ENCODE data around the gene C10orf71.

The C10orf71 gene

DNA sequence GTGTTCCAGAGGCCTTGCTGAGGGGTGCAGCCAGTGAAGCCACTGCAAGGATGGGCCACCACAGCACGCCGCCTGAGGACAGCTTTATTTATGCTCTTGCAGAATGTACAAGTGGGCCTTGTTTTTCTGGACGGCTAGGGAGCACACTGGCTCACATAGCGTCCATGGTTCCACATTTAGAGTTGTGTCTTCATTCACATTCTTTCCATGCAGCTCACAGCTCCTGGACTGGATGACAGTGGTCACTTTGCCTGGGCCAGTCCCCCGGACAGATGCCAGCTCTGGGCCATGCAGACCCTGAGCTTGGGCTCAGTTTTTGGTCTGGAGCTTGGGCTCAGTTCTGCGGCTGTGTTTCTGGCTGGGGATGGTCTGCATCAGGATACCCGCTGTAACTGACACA is 2.6 kb upstream of the C10orf71 start:
- Mint-ChIP-seq H3K9me3 (no peaks in the 10 kb centered on the region), H3K4me3 (no peak overlapping the region), H3K4me1 (peaks cover 22% of the 10 kb centered on the region), H3K27ac (no peak overlapping the region), H3K36me3 (no peaks in the 10 kb centered on the region)
- ATAC-seq (no peak), DNase-seq (ENCODE audit: low spot score in 2 of 2) (no peak)

DNA sequence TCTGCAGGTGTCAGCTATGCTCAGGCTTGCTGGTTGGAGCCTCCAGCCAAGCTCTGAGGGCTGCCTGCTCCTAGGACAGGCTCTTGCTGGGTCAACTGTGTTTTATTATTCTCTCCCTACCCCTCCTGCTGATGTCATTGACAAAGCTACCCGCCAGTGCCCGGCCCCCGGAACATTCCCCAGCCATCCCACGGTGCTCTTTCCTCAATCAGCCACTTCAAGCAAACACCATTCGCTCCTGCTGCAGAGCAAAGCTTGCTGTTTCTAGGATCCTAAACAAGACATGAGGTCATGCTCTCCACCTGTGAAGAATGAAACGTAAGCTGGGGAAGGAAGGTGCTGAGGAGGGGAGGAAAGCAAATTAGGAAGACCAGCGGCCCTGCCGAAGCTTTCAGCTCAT is 2.1 kb upstream of the C10orf71 start:
- Mint-ChIP-seq H3K4me3 (no peak overlapping the region), H3K9me3 (no peaks in the 10 kb centered on the region), H3K36me3 (no peaks in the 10 kb centered on the region), H3K27ac (no peak overlapping the region), H3K4me1 (peaks cover 22% of the 10 kb centered on the region)
- no peak for DNase-seq (ENCODE audit: low spot score in 2 of 2)
- no peak for ATAC-seq

DNA sequence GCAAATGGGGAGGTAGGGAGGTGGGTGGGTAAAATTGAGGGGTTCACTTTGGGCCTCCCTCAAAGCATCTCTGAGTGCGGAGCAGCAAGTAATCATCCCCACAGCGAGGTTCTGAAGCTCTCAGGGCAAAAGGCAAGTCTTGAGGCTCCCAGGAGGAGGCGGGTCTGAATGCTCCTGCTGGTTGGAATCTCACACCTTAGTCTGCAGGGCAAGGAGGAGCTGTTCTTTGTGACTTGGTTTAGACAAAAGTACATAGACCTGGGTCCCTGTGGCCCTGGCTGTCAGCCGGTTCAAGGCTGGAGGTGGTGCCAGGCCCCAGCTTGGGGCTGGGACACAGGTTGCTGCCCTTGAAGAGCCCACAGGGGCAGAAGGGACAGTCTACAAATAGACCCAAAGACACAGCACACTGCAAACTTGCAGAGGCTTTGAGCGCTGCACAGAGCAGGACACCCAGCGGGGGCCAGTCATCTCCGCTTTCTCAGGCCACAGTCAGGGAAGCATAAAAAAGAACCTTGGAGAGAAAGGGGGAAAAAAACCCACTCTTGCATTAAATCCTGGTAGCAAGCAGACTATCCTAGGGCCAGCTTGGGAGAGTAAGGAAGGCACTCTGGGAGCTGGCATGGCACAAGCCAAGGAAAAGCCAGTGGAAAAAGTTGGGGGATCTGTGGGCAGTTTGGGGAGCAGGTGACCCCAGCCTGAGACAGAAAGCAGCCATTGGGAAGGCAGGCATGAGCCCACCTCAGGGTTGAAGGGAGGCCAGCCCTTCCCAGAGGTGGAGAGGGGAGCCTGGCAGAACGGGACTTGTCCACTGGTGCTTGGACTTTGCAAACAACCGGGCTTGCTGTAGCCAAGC is 926 bp upstream of the C10orf71 start:
- no peaks in the 10 kb centered on the region for H3K36me3 Mint-ChIP-seq
- H3K4me3 Mint-ChIP-seq, result no peak overlapping the region

DNA sequence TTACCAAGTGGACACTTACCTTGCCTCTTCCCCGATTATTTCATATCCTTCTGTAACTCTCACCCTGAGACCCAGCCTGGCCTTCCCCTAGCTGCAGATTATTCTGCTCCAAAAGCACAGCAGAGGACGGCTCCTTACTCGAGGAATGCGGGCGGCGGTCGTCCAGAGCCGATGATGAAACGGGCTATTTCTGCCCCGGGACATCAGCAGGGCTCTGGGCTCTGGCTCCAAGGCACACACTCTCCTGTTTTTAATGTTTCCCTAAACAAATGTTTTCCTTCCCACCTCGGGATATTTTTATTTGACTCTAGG is 343 bp upstream of the C10orf71 start:
- Mint-ChIP-seq H3K36me3 (no peaks in the 10 kb centered on the region), H3K27ac (peak overlapping the region; percentile 21), H3K4me3 (no peak overlapping the region), H3K4me1 (peaks cover 14% of the 10 kb centered on the region), H3K9me3 (no peaks in the 10 kb centered on the region)
- no peak for ATAC-seq
- DNase-seq (ENCODE audit: low spot score in 2 of 2), result no peak

More for the DNA sequence above, 926 bp upstream of the C10orf71 start:
- DNase-seq (ENCODE audit: low spot score in 2 of 2), result no peak
- Mint-ChIP-seq H3K27ac (peak overlapping the region; percentile 21), H3K4me1 (peaks cover 16% of the 10 kb centered on the region), H3K9me3 (no peaks in the 10 kb centered on the region)
- ATAC-seq, result no peak

DNA sequence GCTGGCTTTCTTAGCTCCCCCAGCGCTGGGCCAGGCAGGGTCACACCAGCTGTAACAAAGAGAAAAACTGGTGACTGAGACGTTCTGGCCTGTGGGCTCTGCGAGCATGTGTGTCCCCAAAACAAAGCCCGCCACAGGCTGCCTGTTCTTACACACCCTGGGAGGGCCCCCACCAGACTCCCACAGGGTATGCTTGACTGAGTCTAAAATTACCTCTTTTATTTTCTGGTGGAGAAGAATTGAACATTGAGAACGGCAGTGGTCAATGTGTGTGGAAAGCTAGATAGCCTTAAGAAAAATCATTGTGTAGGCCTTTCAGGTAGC is 808 bp downstream of the C10orf71 start:
- ATAC-seq (peak; percentile 6), DNase-seq (ENCODE audit: low spot score in 2 of 2) (no peak)
- H3K27ac Mint-ChIP-seq, result peak overlapping the region; percentile 21
- H3K9me3 Mint-ChIP-seq, result no peaks in the 10 kb centered on the region
- H3K4me1 Mint-ChIP-seq, result peaks cover 14% of the 10 kb centered on the region
- H3K36me3 Mint-ChIP-seq, result no peaks in the 10 kb centered on the region
- no peak overlapping the region for H3K4me3 Mint-ChIP-seq

DNA sequence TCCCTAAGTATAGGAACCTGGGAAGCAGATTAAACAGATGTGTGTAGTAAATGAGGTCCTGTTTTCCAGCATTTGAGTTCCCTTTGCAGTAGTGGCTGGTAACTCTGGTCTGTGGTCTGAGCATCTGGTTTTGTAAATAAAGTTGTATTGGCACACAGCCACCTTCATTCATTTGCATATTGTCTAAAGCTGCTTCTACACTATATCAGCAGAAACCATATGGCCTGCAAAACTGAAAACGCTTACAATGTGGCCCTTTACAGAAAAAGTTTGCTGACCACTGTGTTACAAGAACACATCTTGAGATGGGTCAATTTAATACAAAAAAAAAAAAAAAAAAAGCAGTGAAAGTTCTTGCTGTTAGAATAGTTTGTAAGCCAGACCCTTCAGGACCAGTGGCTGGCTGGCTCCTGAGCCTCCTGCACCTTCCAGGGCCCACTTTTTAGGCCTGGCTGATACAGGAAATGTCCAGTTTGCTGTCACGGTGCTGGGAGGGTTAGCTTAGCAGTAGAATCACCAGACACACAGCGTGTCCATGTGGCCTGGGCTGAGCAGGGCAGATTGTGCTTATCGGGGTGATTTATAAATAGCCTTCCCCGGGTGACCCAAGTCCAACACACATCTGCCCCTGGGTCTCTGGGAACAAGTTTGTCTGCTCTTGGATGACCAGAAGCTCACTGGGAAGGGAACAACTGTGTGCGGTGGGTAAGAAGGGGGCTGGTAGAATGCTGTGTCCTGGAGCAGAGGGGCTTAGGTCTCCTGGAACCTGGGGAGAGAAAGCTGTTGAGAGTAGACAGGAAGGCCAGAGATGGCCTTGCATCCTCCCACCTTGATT is 1.4 kb downstream of the C10orf71 start:
- DNase-seq (ENCODE audit: low spot score in 2 of 2) (no peak), ATAC-seq (no peak)
- H3K9me3 Mint-ChIP-seq, result no peaks in the 10 kb centered on the region
- peaks cover 14% of the 10 kb centered on the region for H3K4me1 Mint-ChIP-seq
- no peak overlapping the region for H3K27ac Mint-ChIP-seq
- H3K36me3 Mint-ChIP-seq, result no peaks in the 10 kb centered on the region
- H3K4me3 Mint-ChIP-seq, result no peak overlapping the region

DNA sequence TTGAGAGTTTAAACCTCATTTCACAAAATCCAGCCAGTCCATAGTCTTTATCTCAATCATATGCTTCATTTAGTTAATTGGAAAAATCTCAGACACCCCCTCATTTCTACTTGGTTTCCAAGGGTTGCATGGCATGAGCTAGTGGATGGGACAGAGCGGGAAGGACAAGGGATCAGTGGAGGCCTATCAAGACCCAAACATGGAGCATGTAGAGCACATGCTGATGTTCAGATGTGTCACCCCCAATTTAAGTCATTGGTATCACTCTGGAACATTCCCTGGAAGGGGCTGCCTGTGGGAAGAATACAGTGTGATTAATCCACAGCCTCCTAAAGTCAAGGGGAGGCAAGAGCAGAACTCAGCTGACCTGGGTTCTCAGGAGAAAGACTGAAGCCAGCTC is 2.3 kb downstream of the C10orf71 start:
- DNase-seq (ENCODE audit: low spot score in 2 of 2), result no peak
- H3K36me3 Mint-ChIP-seq, result no peaks in the 10 kb centered on the region
- H3K9me3 Mint-ChIP-seq, result no peaks in the 10 kb centered on the region
- peaks cover 14% of the 10 kb centered on the region for H3K4me1 Mint-ChIP-seq
- H3K4me3 Mint-ChIP-seq, result no peak overlapping the region
- no peak for ATAC-seq
- H3K27ac Mint-ChIP-seq, result no peak overlapping the region

DNA sequence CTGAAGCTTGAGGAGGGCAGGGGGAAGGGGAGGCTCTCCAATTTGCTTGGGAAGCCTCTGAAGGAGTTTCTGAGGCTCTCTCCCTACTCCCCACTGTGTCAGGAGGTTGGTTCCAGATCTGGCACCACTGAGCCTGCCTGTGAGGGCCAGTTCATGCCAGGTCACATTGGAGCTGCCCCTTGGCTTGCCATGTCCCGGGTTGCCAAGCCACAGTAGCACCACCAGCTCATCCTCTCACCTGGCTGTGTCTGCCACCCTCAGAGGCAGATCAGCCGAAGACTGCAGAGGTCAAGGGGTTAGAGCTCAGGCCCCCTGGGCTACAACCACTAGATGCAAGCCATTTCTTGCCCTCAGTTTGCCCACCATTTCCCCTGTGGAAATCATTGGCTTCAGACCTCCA is 3.1 kb downstream of the C10orf71 start:
- ATAC-seq, result no peak
- Mint-ChIP-seq H3K9me3 (no peaks in the 10 kb centered on the region), H3K27ac (no peak overlapping the region), H3K4me3 (no peak overlapping the region), H3K36me3 (no peaks in the 10 kb centered on the region), H3K4me1 (peaks cover 14% of the 10 kb centered on the region)
- DNase-seq (ENCODE audit: low spot score in 2 of 2), result no peak

DNA sequence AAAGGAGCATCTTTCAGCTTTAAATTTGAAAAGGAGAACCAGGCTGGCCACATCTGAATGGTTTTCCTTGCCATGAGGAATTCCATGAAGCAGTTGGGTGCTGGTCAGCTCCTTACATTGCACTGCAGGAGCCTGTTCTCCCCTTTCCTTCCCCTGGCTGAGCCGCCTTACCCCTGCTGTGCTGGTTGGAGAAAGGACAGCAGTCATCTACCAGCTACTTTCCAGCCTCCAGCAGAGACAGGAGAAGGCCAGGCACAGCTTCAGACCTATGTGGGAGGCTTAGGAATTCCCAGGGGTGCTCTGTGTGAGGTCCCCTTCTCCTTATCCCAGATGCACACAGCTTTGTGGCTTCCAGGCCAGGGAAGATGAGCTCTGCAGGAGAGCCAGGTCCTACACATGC is 4.7 kb downstream of the C10orf71 start:
- H3K4me3 Mint-ChIP-seq, result no peak overlapping the region
- H3K4me1 Mint-ChIP-seq, result peaks cover 18% of the 10 kb centered on the region
- DNase-seq (ENCODE audit: low spot score in 2 of 2) (no peak), ATAC-seq (no peak)
- no peaks in the 10 kb centered on the region for H3K36me3 Mint-ChIP-seq
- H3K27ac Mint-ChIP-seq, result no peak overlapping the region
- no peaks in the 10 kb centered on the region for H3K9me3 Mint-ChIP-seq

DNA sequence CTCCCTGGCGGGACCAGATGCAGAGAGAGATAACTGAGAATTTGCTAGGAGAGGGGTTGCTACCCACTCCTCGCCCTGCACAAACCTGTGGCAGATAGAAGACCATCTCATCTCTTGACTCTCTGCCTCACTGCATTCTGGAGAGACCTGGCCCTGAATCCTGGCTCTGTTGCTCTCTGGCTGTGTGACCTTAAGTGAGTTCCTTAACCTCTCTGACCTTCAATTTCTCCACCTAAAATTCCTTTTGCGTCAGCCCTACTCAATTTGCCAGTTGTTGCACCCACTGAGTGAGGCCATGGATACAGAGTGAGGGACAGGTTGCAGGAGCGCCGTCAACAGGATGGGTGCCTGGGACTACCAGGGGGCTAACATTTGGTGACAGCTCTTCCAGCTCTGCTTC is 5.2 kb downstream of the C10orf71 start:
- no peak for DNase-seq (ENCODE audit: low spot score in 2 of 2)
- no peaks in the 10 kb centered on the region for H3K9me3 Mint-ChIP-seq
- H3K4me1 Mint-ChIP-seq, result peaks cover 18% of the 10 kb centered on the region
- peak overlapping the region; percentile 75 for H3K27ac Mint-ChIP-seq
- H3K36me3 Mint-ChIP-seq, result no peaks in the 10 kb centered on the region
- H3K4me3 Mint-ChIP-seq, result no peak overlapping the region
- ATAC-seq, result no peak

DNA sequence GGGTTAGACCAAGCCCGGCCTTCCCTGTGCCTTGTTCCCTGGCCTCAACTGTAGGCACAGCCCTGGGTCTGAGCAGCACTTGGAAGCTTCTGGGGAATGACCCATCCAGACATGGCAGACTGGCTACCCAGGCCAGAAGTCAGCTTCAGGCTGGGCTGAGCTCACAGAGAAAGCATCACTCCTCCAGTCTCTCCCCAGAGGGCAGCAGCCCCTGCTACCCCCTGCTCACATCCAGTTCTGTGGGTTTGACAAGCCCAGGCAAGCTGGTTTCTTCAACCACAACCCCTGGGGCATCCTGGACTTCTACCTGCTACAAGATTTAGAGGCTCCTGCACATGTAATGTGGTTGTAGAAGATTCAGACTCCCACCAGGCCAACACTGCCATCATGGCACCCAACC is 9.0 kb downstream of the C10orf71 start:
- ATAC-seq (no peak), DNase-seq (ENCODE audit: low spot score in 2 of 2) (no peak)
- Mint-ChIP-seq H3K9me3 (peaks cover 2% of the 10 kb centered on the region), H3K4me1 (peaks cover 34% of the 10 kb centered on the region), H3K27ac (no peak overlapping the region), H3K36me3 (no peaks in the 10 kb centered on the region), H3K4me3 (no peak overlapping the region)

DNA sequence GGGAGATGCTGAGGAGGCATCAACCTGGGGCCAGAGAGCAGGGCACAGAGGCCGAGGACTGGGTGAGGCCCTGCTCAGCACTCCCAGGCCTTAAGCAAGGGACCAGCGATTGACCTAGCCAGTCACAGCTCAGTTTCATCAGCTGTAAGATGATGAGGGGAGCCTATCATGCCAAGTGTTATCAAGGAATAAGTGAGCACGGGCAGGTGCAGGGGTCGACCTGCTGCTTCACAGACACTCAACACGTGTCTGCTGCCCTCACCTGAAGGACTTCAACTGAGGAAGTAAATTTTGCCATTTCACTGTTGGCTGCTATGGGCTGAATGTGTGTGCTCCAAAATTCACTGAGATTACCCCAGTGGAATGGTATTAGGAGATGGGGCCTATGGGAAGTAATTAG is 9.9 kb downstream of the C10orf71 start:
- Mint-ChIP-seq H3K36me3 (no peaks in the 10 kb centered on the region), H3K9me3 (peaks cover 2% of the 10 kb centered on the region), H3K4me3 (no peak overlapping the region), H3K4me1 (peaks cover 34% of the 10 kb centered on the region), H3K27ac (no peak overlapping the region)
- DNase-seq (ENCODE audit: low spot score in 2 of 2), result no peak
- ATAC-seq, result no peak

DNA sequence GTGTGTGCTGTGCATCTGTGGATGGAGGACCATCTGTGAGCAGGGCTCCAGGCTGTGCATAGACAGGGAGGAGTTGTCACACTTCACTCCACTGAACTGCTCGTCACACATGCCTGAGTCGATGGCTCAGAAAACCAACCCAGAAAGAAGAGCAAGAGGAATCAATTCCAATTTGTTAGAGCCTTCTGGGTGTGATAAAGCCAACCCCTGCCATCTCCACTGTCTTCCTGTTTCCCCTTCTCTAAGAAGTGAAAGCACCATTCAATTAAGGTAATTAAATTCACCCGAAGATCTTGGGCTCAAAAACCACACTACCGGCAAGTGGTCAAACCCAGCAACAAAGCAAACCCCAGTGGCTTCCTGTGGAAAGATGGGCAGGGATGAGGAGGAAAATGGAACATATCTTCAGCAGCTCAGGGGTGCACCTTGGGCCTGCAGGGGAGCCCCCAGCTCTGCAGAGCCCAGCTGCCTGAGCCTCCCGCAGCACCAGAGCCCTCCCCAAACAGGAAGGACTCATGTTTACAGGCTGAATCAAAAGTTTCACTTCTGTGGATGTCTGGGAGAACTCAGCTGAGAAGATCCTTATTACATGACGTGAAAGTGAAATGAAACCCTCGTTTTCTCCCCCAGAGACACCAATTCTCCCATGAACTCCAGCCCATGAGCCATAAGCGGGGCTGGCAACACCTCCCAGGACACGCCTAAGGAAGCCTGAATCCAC is 10.9 kb downstream of the C10orf71 start:
- Mint-ChIP-seq H3K36me3 (no peaks in the 10 kb centered on the region), H3K4me1 (peaks cover 34% of the 10 kb centered on the region), H3K4me3 (peak overlapping the region; percentile 46), H3K9me3 (peaks cover 2% of the 10 kb centered on the region), H3K27ac (peak overlapping the region; percentile 29)
- peak; percentile 13 to 64 for DNase-seq (ENCODE audit: low spot score in 2 of 2)
- ATAC-seq, result peak; percentile 53

DNA sequence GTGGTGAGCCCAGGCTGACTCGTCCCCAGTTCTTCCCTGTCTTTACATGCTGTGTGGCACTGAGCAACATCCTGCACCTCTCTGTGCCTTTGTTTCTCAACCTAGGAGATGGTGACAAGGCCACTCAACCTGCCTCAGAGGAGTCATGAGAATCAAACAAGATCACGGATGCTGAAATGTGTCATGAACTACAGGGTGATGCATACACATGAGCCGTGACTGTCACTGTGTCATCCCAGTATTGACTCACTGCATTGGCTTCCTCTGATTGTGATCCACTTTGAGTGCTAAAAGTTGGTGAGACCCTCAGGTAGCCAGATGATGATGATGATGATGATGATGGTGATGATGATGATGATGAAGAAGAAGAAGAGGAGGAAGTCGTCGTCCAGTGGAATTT is 11.5 kb downstream of the C10orf71 start:
- ATAC-seq, result peak; percentile 98
- peak; percentile 14 to 61 for DNase-seq (ENCODE audit: low spot score in 2 of 2)
- peak overlapping the region; percentile 46 for H3K4me3 Mint-ChIP-seq
- peaks cover 2% of the 10 kb centered on the region for H3K9me3 Mint-ChIP-seq
- peaks cover 34% of the 10 kb centered on the region for H3K4me1 Mint-ChIP-seq
- H3K36me3 Mint-ChIP-seq, result no peaks in the 10 kb centered on the region
- H3K27ac Mint-ChIP-seq, result peak overlapping the region; percentile 29

DNA sequence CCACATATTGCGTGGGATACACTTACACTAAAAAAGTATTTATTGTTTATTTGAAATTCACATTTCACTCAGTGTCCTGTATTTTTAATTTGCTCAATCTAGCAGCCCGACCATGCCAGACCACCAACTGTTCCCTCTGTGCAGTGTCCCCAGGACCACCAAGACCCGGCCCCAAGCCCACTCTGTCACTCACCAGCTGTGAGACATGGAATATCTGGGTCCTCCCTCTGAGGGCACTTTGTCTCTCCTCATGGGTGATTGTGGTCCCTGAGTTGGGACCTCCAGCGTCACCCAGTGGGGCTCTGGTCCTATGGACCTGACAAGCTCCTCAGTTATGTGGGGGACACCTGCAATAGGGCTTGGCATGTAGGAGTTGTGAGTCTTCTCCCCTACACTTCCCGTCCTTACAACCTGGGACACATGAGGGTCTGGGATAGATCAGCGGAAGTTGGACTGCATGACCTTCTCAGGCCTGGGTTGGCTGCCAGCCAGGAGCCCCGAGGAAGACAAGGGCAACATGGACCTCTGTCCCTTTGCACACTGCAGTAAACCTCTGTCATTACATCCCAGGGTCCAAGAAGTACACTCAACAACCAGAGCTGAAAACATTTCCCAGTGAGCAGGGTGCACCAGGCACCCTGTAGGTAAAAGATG is 12.1 kb downstream of the C10orf71 start:
- peaks cover 2% of the 10 kb centered on the region for H3K9me3 Mint-ChIP-seq
- H3K4me3 Mint-ChIP-seq, result no peak overlapping the region
- DNase-seq (ENCODE audit: low spot score in 2 of 2) (no peak), ATAC-seq (no peak)
- H3K27ac Mint-ChIP-seq, result no peak overlapping the region
- no peaks in the 10 kb centered on the region for H3K36me3 Mint-ChIP-seq
- H3K4me1 Mint-ChIP-seq, result peaks cover 34% of the 10 kb centered on the region
